Activated T-cell treated with anti-CD3 and anti-CD28 coated beads, Interleukin-2, amount 50 U/mL, for 24 hours (primary cell): ENCODE data around the gene CEP70.
A peak's percentile ranks its signal among the peaks of the same experiment; 100 is the strongest.
"Not testable (repeated sequence)": the region's sequence is repeated elsewhere in the genome, so short reads cannot be mapped to it uniquely, and the experiment has no call there.

Source experiments
- DNase-seq: peaks from one replicate; pipeline ENCODE4 v3.0.0-alpha.2; 2020
- H3K27ac Mint-ChIP-seq: 2 replicates; pipeline ENCODE4 v1.8.0; 2020; ENCODE audit warnings: mild to moderate bottlenecking, mixed read lengths
- H3K27me3 Mint-ChIP-seq: 2 replicates; pipeline ENCODE4 v1.8.0; 2020; ENCODE audit warnings: mixed read lengths
- H3K36me3 Mint-ChIP-seq: 2 replicates; pipeline ENCODE4 v1.8.0; 2020; ENCODE audit warnings: low read depth, mixed read lengths
- H3K4me1 Mint-ChIP-seq: 2 replicates; pipeline ENCODE4 v1.8.0; 2020; ENCODE audit warnings: low read depth, mixed read lengths
- H3K4me3 Mint-ChIP-seq: 2 replicates; pipeline ENCODE4 v1.8.0; 2020; ENCODE audit warnings: mild to moderate bottlenecking, moderate library complexity, mixed read lengths
- H3K9me3 Mint-ChIP-seq: 2 replicates; pipeline ENCODE4 v1.8.0; 2020; ENCODE audit warnings: mixed read lengths

CEP70 gene

GRCh38 chr3:138601661-138602060 is 7.6 kb upstream of the CEP70 start:
- H3K36me3 Mint-ChIP-seq, H3K27ac Mint-ChIP-seq, H3K9me3 Mint-ChIP-seq, H3K27me3 Mint-ChIP-seq, H3K4me3 Mint-ChIP-seq, H3K4me1 Mint-ChIP-seq, DNase-seq: not testable (repeated sequence)

GRCh38 chr3:138600100-138600745 is 6.2 kb upstream of the CEP70 start:
- H3K4me1 Mint-ChIP-seq: no peaks in the 10 kb centered on the region
- no peak for DNase-seq
- peaks cover 2% of the 10 kb centered on the region for H3K36me3 Mint-ChIP-seq
- peaks cover 4% of the 10 kb centered on the region for H3K9me3 Mint-ChIP-seq
- no peak overlapping the region for H3K27ac Mint-ChIP-seq
- H3K4me3 Mint-ChIP-seq: no peak overlapping the region
- H3K27me3 Mint-ChIP-seq: no peaks in the 10 kb centered on the region

- Mint-ChIP-seq H3K27ac (no peak overlapping the region), H3K36me3 (peaks cover 2% of the 10 kb centered on the region), H3K9me3 (peaks cover 4% of the 10 kb centered on the region), H3K4me1 (peaks cover 11% of the 10 kb centered on the region), H3K4me3 (no peak overlapping the region), H3K27me3 (no peaks in the 10 kb centered on the region)
- no peak for DNase-seq
Measured at GRCh38 chr3:138598534-138598933, 4.5 kb upstream of the CEP70 start.

GRCh38 chr3:138597186-138597976 is 3.3 kb upstream of the CEP70 start:
- not testable (repeated sequence) for H3K4me3 Mint-ChIP-seq, H3K36me3 Mint-ChIP-seq, H3K27ac Mint-ChIP-seq, DNase-seq, H3K9me3 Mint-ChIP-seq, H3K27me3 Mint-ChIP-seq
- peaks cover 15% of the 10 kb centered on the region for H3K4me1 Mint-ChIP-seq

- no peak for DNase-seq
- peak overlapping the region; percentile 87 for H3K4me3 Mint-ChIP-seq
- H3K36me3 Mint-ChIP-seq: no peaks in the 10 kb centered on the region
- H3K4me1 Mint-ChIP-seq: peaks cover 15% of the 10 kb centered on the region
- no peaks in the 10 kb centered on the region for H3K9me3 Mint-ChIP-seq
- H3K27me3 Mint-ChIP-seq: no peaks in the 10 kb centered on the region
- H3K27ac Mint-ChIP-seq: peak overlapping the region; percentile 97
Measured at GRCh38 chr3:138594935-138595610, 1.0 kb upstream of the CEP70 start.

- Mint-ChIP-seq H3K36me3 (no peaks in the 10 kb centered on the region), H3K27me3 (no peaks in the 10 kb centered on the region), H3K4me1 (peaks cover 15% of the 10 kb centered on the region), H3K9me3 (no peaks in the 10 kb centered on the region), H3K4me3 (peak overlapping the region; percentile 87), H3K27ac (peak overlapping the region; percentile 97)
- no peak for DNase-seq
Measured at GRCh38 chr3:138593488-138594149, 441 bp downstream of the CEP70 start.

GRCh38 chr3:138591392-138591791 is 2.7 kb downstream of the CEP70 start:
- Mint-ChIP-seq H3K36me3 (peaks cover 5% of the 10 kb centered on the region), H3K4me1 (peaks cover 22% of the 10 kb centered on the region), H3K27ac (no peak overlapping the region), H3K27me3 (no peaks in the 10 kb centered on the region), H3K9me3 (peaks cover under 1% of the 10 kb centered on the region), H3K4me3 (no peak overlapping the region)
- DNase-seq: no peak

- H3K27ac Mint-ChIP-seq: no peak overlapping the region
- peaks cover 23% of the 10 kb centered on the region for H3K4me1 Mint-ChIP-seq
- no peak overlapping the region for H3K4me3 Mint-ChIP-seq
- H3K9me3 Mint-ChIP-seq: peaks cover 3% of the 10 kb centered on the region
- no peaks in the 10 kb centered on the region for H3K27me3 Mint-ChIP-seq
- peaks cover 10% of the 10 kb centered on the region for H3K36me3 Mint-ChIP-seq
- no peak for DNase-seq
Measured at GRCh38 chr3:138588445-138588844, 5.6 kb downstream of the CEP70 start.

GRCh38 chr3:138587374-138587773 is 6.7 kb downstream of the CEP70 start:
- Mint-ChIP-seq H3K36me3 (peaks cover 10% of the 10 kb centered on the region), H3K9me3 (peaks cover 3% of the 10 kb centered on the region), H3K27ac (no peak overlapping the region), H3K4me3 (no peak overlapping the region), H3K4me1 (peaks cover 26% of the 10 kb centered on the region), H3K27me3 (no peaks in the 10 kb centered on the region)
- DNase-seq: no peak

GRCh38 chr3:138578961-138579574 is 15.0 kb downstream of the CEP70 start:
- Mint-ChIP-seq H3K36me3 (peaks cover 24% of the 10 kb centered on the region), H3K9me3 (peaks cover 4% of the 10 kb centered on the region), H3K27me3 (no peaks in the 10 kb centered on the region), H3K4me3 (no peak overlapping the region), H3K27ac (no peak overlapping the region), H3K4me1 (peaks cover 38% of the 10 kb centered on the region)
- no peak for DNase-seq

- H3K27ac Mint-ChIP-seq: peak overlapping the region; percentile 13
- H3K9me3 Mint-ChIP-seq: peaks cover 12% of the 10 kb centered on the region
- H3K4me3 Mint-ChIP-seq: peak overlapping the region; percentile 38
- H3K4me1 Mint-ChIP-seq: peaks cover 29% of the 10 kb centered on the region
- DNase-seq: no peak
- no peaks in the 10 kb centered on the region for H3K27me3 Mint-ChIP-seq
- peaks cover 33% of the 10 kb centered on the region for H3K36me3 Mint-ChIP-seq
Measured at GRCh38 chr3:138578141-138578540, 15.9 kb downstream of the CEP70 start.

GRCh38 chr3:138573138-138573537 is 20.9 kb downstream of the CEP70 start:
- H3K4me1 Mint-ChIP-seq: peaks cover 23% of the 10 kb centered on the region
- no peak overlapping the region for H3K4me3 Mint-ChIP-seq
- H3K27ac Mint-ChIP-seq: no peak overlapping the region
- peaks cover 52% of the 10 kb centered on the region for H3K36me3 Mint-ChIP-seq
- peaks cover 14% of the 10 kb centered on the region for H3K9me3 Mint-ChIP-seq
- no peaks in the 10 kb centered on the region for H3K27me3 Mint-ChIP-seq
- no peak for DNase-seq

- not testable (repeated sequence) for H3K27ac Mint-ChIP-seq, DNase-seq, H3K4me1 Mint-ChIP-seq, H3K4me3 Mint-ChIP-seq, H3K27me3 Mint-ChIP-seq
- Mint-ChIP-seq H3K9me3 (peaks cover 10% of the 10 kb centered on the region), H3K36me3 (peaks cover 44% of the 10 kb centered on the region)
Measured at GRCh38 chr3:138569624-138570023, 24.4 kb downstream of the CEP70 start.

- H3K4me3 Mint-ChIP-seq: no peak overlapping the region
- H3K27me3 Mint-ChIP-seq: no peaks in the 10 kb centered on the region
- no peak overlapping the region for H3K27ac Mint-ChIP-seq
- H3K36me3 Mint-ChIP-seq: peaks cover 46% of the 10 kb centered on the region
- H3K9me3 Mint-ChIP-seq: peaks cover 10% of the 10 kb centered on the region
- H3K4me1 Mint-ChIP-seq: peaks cover 8% of the 10 kb centered on the region
- DNase-seq: no peak
Measured at GRCh38 chr3:138569090-138569489, 25.0 kb downstream of the CEP70 start.
